WTC11 (cell line): ENCODE measurements around the gene SARDH.

ENCODE experiments used
- CREM ChIP-seq: sonication (generic); formaldehyde crosslinking; IDR thresholded peaks from 2 replicates; pipeline ENCODE4 v1.8.1; 2022; ENCODE audit warnings: mild to moderate bottlenecking, missing genetic modification reagents, moderate library complexity
- CTCF ChIP-seq: fragments of 200-600 bp; IDR thresholded peaks from 2 replicates; pipeline ENCODE4 v1.8.0; 2022; ENCODE audit warnings: antibody characterized with exemption
- ELF4 ChIP-seq: sonication (generic); formaldehyde crosslinking; IDR thresholded peaks from 2 replicates; pipeline ENCODE4 v1.8.1; 2022; ENCODE audit warnings: low read depth, mild to moderate bottlenecking, moderate library complexity, missing genetic modification reagents
- EMX1 ChIP-seq: fragments of 250-450 bp; sonication (Bioruptor Pico); IDR thresholded peaks from 2 replicates; pipeline ENCODE4 v1.8.0; 2021; ENCODE audit warnings: mild to moderate bottlenecking
- HMGXB4 ChIP-seq: sonication (generic); formaldehyde crosslinking; IDR thresholded peaks from 2 replicates; pipeline ENCODE4 v1.8.1; 2023; ENCODE audit warnings: mild to moderate bottlenecking, moderate library complexity, missing genetic modification reagents
- TEAD4 ChIP-seq: sonication (generic); formaldehyde crosslinking; IDR thresholded peaks from 2 replicates; pipeline ENCODE4 v1.8.0; 2022; ENCODE audit warnings: mild to moderate bottlenecking, missing genetic modification reagents
- ZNF219 ChIP-seq: sonication (generic); formaldehyde crosslinking; IDR thresholded peaks from 2 replicates; pipeline ENCODE4 v1.8.0; 2023; ENCODE audit warnings: missing genetic modification reagents, mild to moderate bottlenecking, borderline replicate concordance

GRCh38 chr9:133739408-133740280, 1.5 kb upstream of the SARDH start:
- TF ChIP-seq ELF4 (CRISPR knock-in tag) (no peak), ZNF219 (no peak), EMX1 (no peak), CTCF (no peak), CREM (CRISPR knock-in tag) (no peak), HMGXB4 (CRISPR knock-in tag) (no peak), TEAD4 (CRISPR knock-in tag) (no peak)
